ENCODE results near the gene DCST2. TPM values are rescaled to one million over a fixed set of nuclear protein-coding genes. Genes with fewer than 3 reads are reported as not detected.

The DCST2 gene
- total RNA-seq, 1 donor from 2014 or later: 0.51 TPM

GRCh38 chr1:155034318-155035208, 982 bp upstream of the DCST2 start:
- DNase-seq (ENCODE audit: low spot score): no peak
- intact Hi-C loops (cut with DNase I): no loop called here

GRCh38 chr1:155032886-155033285, 695 bp downstream of the DCST2 start:
- intact Hi-C loops (cut with DNase I): no loop called here
- DNase-seq (ENCODE audit: low spot score): no peak

GRCh38 chr1:155030899-155031298, 2.7 kb downstream of the DCST2 start:
- no peak for DNase-seq (ENCODE audit: low spot score)
- intact Hi-C loops (cut with DNase I): no loop called here

DNA sequence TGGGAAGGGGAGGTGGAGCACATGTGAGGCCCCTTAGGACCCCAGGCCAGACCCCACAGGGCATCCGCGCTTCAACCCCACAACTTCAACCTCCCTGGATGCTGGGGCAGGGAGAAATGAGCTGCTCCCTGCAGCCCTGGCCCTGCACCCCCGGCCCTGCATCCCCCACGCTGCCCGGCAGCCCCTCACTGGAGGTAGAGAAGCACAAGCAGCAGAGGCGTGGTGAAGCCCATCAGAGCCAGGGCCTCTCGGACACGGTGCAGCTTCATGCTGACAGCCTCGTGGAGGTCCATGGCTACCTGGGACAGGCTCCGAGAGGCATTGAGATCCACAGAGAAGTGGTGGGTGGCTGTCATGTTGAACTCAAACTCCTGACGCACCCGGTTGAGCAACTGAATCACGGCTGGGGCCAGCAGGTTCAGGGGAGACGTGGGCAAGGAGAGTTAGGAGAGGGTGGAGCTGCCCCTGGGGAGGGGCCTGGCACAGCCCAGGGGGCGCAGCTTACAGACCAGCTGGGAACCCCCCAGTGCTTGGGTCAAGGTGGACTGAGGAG, 3.3 kb downstream of the DCST2 start:
- no peak for DNase-seq (ENCODE audit: low spot score)
- intact Hi-C loops (cut with DNase I): no loop called here

- DNase-seq (ENCODE audit: low spot score): no peak
- intact Hi-C loops (cut with DNase I): no loop called here
These were observed 3.9 kb downstream of the DCST2 start for GRCh38 chr1:155029513-155030242.

- DNase-seq (ENCODE audit: low spot score): no peak
- intact Hi-C loops (cut with DNase I): no loop called here
These were observed 7.0 kb downstream of the DCST2 start for GRCh38 chr1:155026588-155026987.

DNA sequence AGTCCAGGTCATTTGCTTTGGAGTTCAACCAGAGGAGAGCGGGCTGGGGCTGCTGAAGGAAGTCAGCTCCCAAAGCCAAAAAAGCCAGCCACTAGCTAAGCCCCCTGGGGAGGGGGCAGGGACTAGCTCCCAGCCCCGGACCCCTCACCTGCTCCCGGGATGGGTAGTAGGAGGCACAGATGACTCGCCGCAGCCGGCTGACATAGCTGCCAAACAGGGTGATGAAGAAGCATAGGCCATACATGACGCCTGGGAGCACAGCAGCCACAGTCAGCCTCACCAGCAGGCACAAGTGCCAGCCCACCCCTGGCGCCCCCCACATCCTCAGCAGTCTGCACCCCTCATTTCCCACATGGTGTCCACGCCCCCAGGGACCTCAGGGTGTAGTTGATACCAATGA, 7.4 kb downstream of the DCST2 start:
- intact Hi-C loops (cut with DNase I): no loop called here
- DNase-seq (ENCODE audit: low spot score): no peak

- intact Hi-C loops (cut with DNase I): no loop called here
- DNase-seq (ENCODE audit: low spot score): no peak
These were observed 9.3 kb downstream of the DCST2 start for GRCh38 chr1:155024315-155024714.

DNA sequence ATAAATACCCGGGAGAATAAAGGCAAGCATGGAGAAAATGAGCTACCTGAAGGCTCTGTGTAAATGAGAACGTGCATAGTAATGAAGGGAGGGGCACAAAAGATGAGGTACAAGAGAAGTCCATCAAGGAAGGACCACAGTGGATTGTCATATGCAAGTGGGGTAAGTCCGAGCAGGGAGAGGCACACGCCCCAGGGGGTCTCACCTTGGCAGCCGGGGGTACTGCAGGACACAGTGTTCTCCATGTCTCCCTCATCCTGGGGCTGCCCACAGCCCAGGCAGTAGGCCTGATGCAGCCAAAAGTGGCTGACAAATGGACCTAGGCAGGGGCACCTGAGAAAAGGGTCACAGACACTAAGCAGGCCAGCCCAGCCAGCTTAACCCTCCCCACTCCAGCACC, 10.0 kb downstream of the DCST2 start:
- intact Hi-C loops (cut with DNase I): no loop called here
- no peak for DNase-seq (ENCODE audit: low spot score)

GRCh38 chr1:155022927-155023236, 10.7 kb downstream of the DCST2 start:
- DNase-seq (ENCODE audit: low spot score): no peak
- intact Hi-C loops (cut with DNase I): no loop called here

DNA sequence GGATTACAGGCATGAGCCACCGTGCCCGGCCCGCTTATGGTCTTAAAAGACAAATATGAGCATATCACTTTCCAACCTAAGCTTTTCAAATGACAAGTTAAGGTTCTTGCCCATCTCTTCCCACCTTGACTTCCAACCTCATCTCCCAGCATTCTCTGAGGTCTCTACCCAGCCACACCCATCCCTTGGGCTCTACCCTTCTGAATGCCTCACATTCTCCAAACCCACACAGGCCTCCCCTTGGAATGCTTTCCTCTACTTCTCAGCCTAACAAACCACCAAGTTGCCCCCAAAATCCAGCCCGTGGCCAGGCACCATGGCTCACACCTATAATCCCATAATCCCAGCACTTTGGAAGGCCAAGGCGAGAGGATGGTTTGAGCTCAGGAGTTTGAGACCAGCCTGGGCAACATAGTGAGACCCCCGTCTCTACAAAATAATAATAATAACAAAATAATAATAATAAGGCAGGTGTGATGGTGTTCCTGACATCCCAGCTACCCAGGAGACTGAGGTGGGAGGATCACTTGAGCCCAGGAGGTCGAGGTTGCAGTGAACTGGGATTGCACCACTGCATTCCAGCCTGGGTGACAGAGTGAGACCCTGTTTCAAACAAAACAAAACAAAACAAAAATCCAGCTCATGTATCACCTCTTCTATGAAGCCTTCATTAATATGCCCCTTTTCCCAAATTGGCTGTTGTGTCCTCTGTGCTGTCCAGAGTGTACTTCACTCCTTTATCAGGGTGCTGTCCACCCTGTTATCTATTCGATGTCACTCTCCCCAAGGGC, 11.2 kb downstream of the DCST2 start:
- no peak for DNase-seq (ENCODE audit: low spot score)
- intact Hi-C loops (cut with DNase I): no loop called here

DNA sequence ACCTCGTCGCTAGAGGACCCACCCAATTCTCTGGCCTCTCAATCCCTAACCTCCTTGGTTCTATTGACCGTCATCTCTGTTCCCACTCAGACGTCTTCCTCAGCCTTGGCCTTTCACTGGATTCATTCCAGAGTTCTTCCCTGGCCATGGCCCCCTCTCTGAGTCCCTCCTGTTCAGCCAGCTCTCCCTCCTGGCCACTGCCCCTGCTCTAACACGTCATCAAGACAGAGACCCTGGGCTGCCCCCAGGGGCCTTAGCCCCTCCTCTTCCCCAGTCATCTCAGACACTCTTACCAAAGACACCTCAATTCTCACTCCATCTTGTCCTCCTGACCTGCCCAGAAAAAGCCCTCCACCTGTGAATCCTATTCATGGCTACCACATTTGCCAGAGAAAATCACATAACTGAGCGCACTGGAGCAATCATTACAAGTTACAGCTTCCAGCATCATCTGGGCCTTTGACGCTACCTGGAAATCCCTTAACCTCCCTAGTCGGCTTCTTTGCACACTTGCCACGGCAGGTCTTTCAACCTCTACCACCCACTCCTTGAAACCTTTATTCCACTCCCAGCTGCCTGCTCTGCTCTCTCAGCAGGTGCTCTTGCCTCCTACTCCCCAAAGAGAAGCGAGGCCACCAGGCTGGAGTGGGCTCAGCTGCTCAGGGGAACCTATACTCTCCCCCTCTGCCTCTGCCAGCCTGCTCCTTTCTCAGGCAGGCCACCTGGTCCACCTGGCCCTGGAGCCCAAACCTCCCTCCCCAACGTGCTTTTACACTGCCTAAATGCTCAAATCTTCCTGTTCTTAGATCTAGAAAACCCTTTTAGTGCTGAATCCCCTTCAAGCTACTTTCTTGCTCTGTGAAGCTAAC, 14.0 kb downstream of the DCST2 start:
- no peak for DNase-seq (ENCODE audit: low spot score)
- intact Hi-C loops (cut with DNase I): loop anchor here (5.0 kb wide), 1 partner anchor 43 kb away; the partner anchor contains the start of gene EFNA4

GRCh38 chr1:155018617-155019348, 14.8 kb downstream of the DCST2 start:
- intact Hi-C loops (cut with DNase I): loop anchor here (5.0 kb wide), 1 partner anchor 44 kb away; the partner anchor contains the start of gene EFNA4
- DNase-seq (ENCODE audit: low spot score): no peak

- intact Hi-C loops (cut with DNase I): loop anchor here (1.0 to 5.0 kb wide), 4 partner anchors 17 to 57 kb away; partner anchors contain the start of genes EFNA4 and PYGO2
- DNase-seq (ENCODE audit: low spot score): no peak
These were observed 15.7 kb downstream of the DCST2 start for GRCh38 chr1:155017946-155018316.

DNA sequence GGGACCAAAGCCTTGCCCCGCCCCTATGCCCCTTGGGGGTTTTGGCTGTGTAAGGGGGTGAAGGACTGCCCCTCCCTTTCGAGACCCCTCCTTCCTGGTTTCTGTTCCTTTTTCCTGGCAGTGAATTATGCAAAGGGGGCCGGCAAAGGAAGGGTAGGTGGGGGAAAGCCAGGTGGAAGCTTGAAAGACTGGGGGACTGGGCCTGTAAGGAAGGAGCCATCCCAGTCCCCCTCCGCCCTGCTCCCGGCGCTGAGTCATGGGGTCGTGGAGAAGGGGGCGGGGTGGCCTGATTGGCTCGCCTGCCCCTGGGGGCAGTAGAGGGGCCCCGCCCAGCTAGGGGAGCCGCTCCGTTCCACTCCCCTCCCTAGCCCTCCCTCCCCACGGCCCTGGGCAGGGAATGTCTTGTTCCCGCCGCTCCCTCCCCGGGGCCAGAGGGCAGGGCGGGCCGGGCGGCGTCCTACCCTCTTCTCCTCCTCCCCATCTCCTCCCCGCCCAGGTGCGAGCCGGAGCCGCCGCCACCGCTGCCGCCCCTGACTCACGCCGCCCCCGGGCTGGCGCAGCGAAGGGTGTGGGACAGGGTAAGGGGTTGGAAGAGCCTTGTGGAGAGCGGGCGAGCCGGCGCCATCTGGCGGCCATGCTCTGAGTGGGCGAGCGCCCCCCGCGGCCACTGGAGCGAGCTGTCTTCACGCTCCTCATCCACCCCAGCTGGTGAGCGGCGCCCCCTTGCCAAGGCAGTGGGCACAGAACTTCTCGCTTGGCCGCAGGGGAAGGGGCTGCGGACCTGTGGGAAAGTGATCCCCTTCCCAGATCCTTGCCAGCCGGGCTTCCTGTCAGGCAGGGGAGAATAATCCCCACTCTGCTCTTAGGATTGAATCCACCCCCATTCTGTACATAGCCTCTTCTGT, 16.3 kb downstream of the DCST2 start:
- DNase-seq (ENCODE audit: low spot score): peak; percentile 94
- intact Hi-C loops (cut with DNase I): loop anchor here (1.0 to 5.0 kb wide), 4 partner anchors 16 to 56 kb away; partner anchors contain the start of genes EFNA4 and PYGO2

DNA sequence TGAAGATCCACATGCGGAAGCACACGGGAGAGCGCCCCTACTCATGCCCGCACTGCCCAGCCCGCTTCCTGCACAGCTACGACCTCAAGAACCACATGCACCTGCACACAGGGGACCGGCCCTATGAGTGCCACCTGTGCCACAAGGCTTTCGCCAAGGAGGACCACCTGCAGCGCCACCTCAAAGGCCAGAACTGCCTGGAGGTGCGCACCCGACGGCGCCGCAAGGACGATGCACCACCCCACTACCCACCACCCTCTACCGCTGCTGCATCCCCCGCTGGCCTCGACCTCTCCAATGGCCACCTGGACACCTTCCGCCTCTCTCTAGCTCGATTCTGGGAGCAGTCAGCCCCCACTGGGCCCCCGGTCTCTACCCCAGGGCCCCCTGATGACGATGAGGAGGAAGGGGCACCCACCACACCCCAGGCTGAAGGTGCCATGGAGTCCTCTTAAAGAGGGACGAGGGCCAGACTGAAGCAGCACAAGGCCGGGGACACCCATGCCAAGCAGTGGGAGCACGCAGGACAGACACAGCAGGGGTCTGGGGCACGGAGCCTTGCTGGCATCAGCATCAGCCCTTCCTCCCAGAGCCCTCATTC, 17.2 kb downstream of the DCST2 start:
- no peak for DNase-seq (ENCODE audit: low spot score)
- intact Hi-C loops (cut with DNase I): loop anchor here (2.0 to 5.0 kb wide), 3 partner anchors 16 to 46 kb away; partner anchors contain the start of gene EFNA4

Data from cardiac septum (tissue), 1 donor.